ENCODE data around the gene URAD.

DNA sequence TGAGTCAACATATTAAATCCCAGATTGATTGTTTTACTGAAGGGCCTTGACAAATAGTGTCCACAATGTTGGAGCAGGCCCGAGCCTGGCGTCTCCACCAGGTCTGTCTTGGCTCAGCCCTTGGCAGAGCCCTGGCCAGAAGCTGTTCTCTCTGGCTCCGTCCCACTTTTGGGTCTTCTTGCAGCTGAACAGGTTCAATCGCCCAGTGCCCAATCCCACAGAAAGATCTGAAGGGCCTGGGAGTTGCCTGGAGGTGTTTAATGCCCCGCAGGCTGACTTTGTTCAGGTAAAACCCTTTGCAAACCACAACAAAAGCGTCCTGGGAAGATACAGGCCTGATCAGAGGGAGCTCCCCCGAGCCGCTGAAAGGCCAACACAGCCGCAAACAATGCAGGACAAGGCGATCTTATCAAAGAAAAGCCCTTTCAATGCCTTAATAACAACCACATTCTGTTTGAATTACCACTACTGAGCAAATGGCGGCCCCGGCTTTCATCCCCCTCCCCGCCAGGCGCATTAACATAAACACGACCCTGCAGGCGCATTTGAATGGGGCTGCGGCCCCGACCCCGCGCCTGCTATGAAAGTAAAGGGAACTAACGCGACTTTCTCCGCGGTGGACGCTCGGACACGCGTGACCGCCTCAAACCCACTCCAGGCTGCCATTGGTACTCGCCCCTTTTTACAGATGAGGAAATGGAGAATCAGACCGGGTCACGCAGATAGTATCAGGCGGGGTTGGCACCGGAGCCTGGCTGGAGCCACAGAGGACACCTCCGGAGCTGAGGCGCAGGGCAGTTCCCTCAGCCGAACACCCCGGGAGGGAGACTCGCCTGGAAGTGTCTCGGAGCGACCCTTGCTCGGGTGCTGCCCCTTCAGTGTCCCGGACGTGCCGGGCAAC, 22.5 kb downstream of the URAD start:
- TF ChIP-seq, protein P1, sequence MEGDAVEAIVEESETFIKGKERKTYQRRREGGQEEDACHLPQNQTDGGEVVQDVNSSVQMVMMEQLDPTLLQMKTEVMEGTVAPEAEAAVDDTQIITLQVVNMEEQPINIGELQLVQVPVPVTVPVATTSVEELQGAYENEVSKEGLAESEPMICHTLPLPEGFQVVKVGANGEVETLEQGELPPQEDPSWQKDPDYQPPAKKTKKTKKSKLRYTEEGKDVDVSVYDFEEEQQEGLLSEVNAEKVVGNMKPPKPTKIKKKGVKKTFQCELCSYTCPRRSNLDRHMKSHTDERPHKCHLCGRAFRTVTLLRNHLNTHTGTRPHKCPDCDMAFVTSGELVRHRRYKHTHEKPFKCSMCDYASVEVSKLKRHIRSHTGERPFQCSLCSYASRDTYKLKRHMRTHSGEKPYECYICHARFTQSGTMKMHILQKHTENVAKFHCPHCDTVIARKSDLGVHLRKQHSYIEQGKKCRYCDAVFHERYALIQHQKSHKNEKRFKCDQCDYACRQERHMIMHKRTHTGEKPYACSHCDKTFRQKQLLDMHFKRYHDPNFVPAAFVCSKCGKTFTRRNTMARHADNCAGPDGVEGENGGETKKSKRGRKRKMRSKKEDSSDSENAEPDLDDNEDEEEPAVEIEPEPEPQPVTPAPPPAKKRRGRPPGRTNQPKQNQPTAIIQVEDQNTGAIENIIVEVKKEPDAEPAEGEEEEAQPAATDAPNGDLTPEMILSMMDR (IDR thresholded peaks at IDR 0.05): no peak
- TF ChIP-seq POLR2A (IDR thresholded peaks at IDR 0.05): no peak
